ENCODE measurements around the gene ZNF500. TPM values are rescaled to one million over a fixed set of nuclear protein-coding genes. Genes with fewer than 3 reads are reported as not detected.

The ZNF500 gene
- total RNA-seq (2013; cell fraction: nucleolus; rRNA removed) = 34.4 and 34.9 TPM in 2 replicates
- total RNA-seq (2014; rRNA removed) (6.2 and 7.1 TPM in 2 replicates), total RNA-seq (2014; rRNA removed; fragmentation: Illumina TruSeq; extraction: Trizol) (3.5 and 4.2 TPM in 2 replicates), total RNA-seq (2021) (9.5 and 13.1 TPM in 2 replicates), polyA plus RNA-seq (2011; rRNA removed) (2.5 and 4.9 TPM in 2 replicates), polyA plus RNA-seq (2014; fragmentation: Illumina TruSeq; extraction: Trizol) (1.3 and 3.2 TPM in 2 replicates), polyA plus RNA-seq (2014; fragmentation: Nextera tagmentation; extraction: Ambion mirVana) (1 to 10 TPM in 1 of 2 experiments, under 1 TPM in 1; 0.99 to 1.0 TPM), polyA plus RNA-seq (2014; rRNA removed) (6.4 and 8.2 TPM in 2 replicates), polyA plus RNA-seq (2016; fragmentation: Nextera tagmentation; extraction: Ambion mirVana) (1 to 10 TPM; 6.7 to 7.7 TPM), polyA minus RNA-seq (2011; rRNA and poly(A)+ RNA removed) (5.9 and 8.9 TPM in 2 replicates), Bru-seq, nascent RNA (percentile 67 among the genes with signal in this experiment), BruChase-seq, experiment 1, labeled RNA remaining after a 6-hour chase (percentile 67 among the genes with signal in this experiment), BruChase-seq, experiment 2, labeled RNA remaining after a 2-hour chase (percentile 67 among the genes with signal in this experiment)
- polyA plus RNA-seq (2011; ENCODE audit: low read depth) = 2.3 TPM
- polyA plus RNA-seq (2011; cell fraction: cytosol; rRNA removed) = 5.6 and 7.4 TPM in 2 replicates
- 11.2 and 13.0 TPM in 2 replicates for polyA plus RNA-seq (2011; cell fraction: nucleus; rRNA removed)
- polyA plus RNA-seq (2012) = 3.8 and 4.8 TPM in 2 replicates
- polyA minus RNA-seq (2011; cell fraction: cytosol; rRNA and poly(A)+ RNA removed) = 2.3 and 2.9 TPM in 2 replicates
- 4.4 and 11.5 TPM in 2 replicates for polyA minus RNA-seq (2011; cell fraction: nucleus; rRNA and poly(A)+ RNA removed)
- long read RNA-seq, experiment 1, partial matches to known transcripts = 0 of 1 reads
- long read RNA-seq, experiment 1, other reads (novel, unspliced or antisense) = 1 of 1 reads
- long read RNA-seq, experiment 2, partial matches to known transcripts = 0 of 4 reads
- long read RNA-seq, experiment 2, other reads (novel, unspliced or antisense) = 0 of 4 reads

- Histone ChIP-seq H3K4me2 (ENCODE audit: control insufficient read depth, insufficient read depth) (peak within 1 kb of the TSS; percentile 71), H3K9me3 (replicated peaks; ENCODE audit: control insufficient read depth, insufficient read depth, low read length) (no peaks in the 10 kb centered on the region), H3K4me1 (ENCODE audit: control insufficient read depth, insufficient read depth, low read length) (peaks cover 8% of the 10 kb centered on the region; the same call in 1 of the 2 replicates), H2AFZ (ENCODE audit: control insufficient read depth, low read depth, low read length) (peak within 1 kb of the TSS; percentile 85), H4K20me1 (ENCODE audit: control insufficient read depth, insufficient read depth) (no peaks in the 10 kb centered on the region), H3K36me3 (ENCODE audit: control insufficient read depth in 2 of 2, insufficient read depth in 2 of 2, low read length in 1 of 2) (peaks cover under 1 to 6% of the 10 kb centered on the region in 2 experiments; a peak in 3 of 4 replicates), H3K27me3 (replicated peaks in 1 of 2; ENCODE audit: control insufficient read depth in 2 of 2, insufficient read depth in 2 of 2, low read length in 1 of 2) (no peaks in the 10 kb centered on the region), H3K79me2 (ENCODE audit: control insufficient read depth, insufficient read depth, low read length) (peaks cover 18% of the 10 kb centered on the region), H3K4me3 (peak within 1 kb of the TSS; percentile 91), H3K27ac (ENCODE audit: control insufficient read depth, insufficient read depth) (peak within 1 kb of the TSS; percentile 63), H3K9ac (ENCODE audit: control insufficient read depth, insufficient read depth, low read length) (peak within 1 kb of the TSS; percentile 87)
- peak; percentile 88 for FAIRE-seq
- ChIA-PET CTCF (interaction anchor here (0.7 kb wide), 1 partner anchor 850 kb away, joined by 3 read pairs; no protein-coding TSS in a partner anchor), SMC1A (ENCODE audit: uncharacterized antibody, unreplicated experiment) (interaction anchor here (0.6 to 3.4 kb wide), 4 partner anchors 19 to 1725 kb away, joined by 3 to 15 read pairs (median 4); partner anchors contain the start of genes ANKS3 and DNAAF8), POLR2A (interaction anchor here (1.5 to 2.8 kb wide), 4 partner anchors 32 to 151 kb away, joined by 7 to 15 read pairs (median 9); partner anchors contain the start of genes ANKS3 and DNAAF8), RAD21 (ENCODE audit: unreplicated experiment) (interaction anchor here (1.0 to 1.9 kb wide), 2 partner anchors 32 to 33 kb away, joined by 6 to 18 read pairs; partner anchors contain the start of genes ANKS3 and DNAAF8)
- ATAC-seq = peak; percentile 94
- DNase-seq (ENCODE audit: low read depth, low spot score) = peak; percentile 84
- intact Hi-C loops (cut with micrococcal nuclease; ENCODE audit: unreplicated experiment) (no loop called here), in situ Hi-C loops (cut with MboI) (no loop called here)
- 1% methylated on average over 71 of the region's 72 CpGs for WGBS (ENCODE audit: insufficient coverage, insufficient replicate concordance, low lambda C conversion rate, missing lambda C conversion rate)
- no TSS peak for BruUV-seq (replicated peaks)
- no peak for TF ChIP-seq STAT1 (conservative IDR thresholded peaks at IDR 0.05)
- peak; percentile 22 for TF ChIP-seq MEF2B (IDR thresholded peaks at IDR 0.05; ENCODE audit: partially characterized antibody, poor library complexity, severe bottlenecking)
- 0 out of 2 replicates have a peak, but pooled peaks have one; percentile 37 for TF ChIP-seq EED (IDR thresholded peaks at IDR 0.05; ENCODE audit: low read depth)
- TF ChIP-seq NR2F1 (conservative IDR thresholded peaks at IDR 0.05) = peak; percentile 57
- no peak for TF ChIP-seq FOS (IDR thresholded peaks at IDR 0.05; ENCODE audit: borderline replicate concordance, extremely low read depth, insufficient read length)
- no peak for TF ChIP-seq NFIC (IDR thresholded peaks at IDR 0.05; ENCODE audit: low read depth, low read length)
- TF ChIP-seq RB1 (IDR thresholded peaks at IDR 0.05; ENCODE audit: borderline replicate concordance) = no peak; the same call in 1 of the 2 replicates
- TF ChIP-seq POLR2AphosphoS2 (IDR thresholded peaks at IDR 0.05; ENCODE audit: low read depth, low read length) = no peak
- peak; percentile 43; the same call in 1 of the 2 replicates for TF ChIP-seq ZNF217 (IDR thresholded peaks at IDR 0.05)
- peak; percentile 43; the same call in 1 of the 2 replicates for TF ChIP-seq NFYB (IDR thresholded peaks at IDR 0.05; ENCODE audit: insufficient read depth, low read depth, low read length)
- TF ChIP-seq TCF12 (IDR thresholded peaks at IDR 0.05; ENCODE audit: low read depth, low read length) = 0 out of 2 replicates have a peak, but pooled peaks have one; percentile 11
- TF ChIP-seq HDAC6 (IDR thresholded peaks at IDR 0.05; ENCODE audit: unreplicated experiment) = no peak
- no peak for TF ChIP-seq BCL3 (IDR thresholded peaks at IDR 0.05; ENCODE audit: borderline replicate concordance, insufficient read depth, low read depth, low read length, poor library complexity, severe bottlenecking)
- no peak for TF ChIP-seq USF2 (IDR thresholded peaks at IDR 0.05; ENCODE audit: borderline replicate concordance, low read depth, low read length)
- TF ChIP-seq MAX (IDR thresholded peaks at IDR 0.05; ENCODE audit: low read depth, low read length) = peak; percentile 73; the same call in 1 of the 2 replicates
- TF ChIP-seq SUPT20H (IDR thresholded peaks at IDR 0.05; ENCODE audit: borderline replicate concordance, control insufficient read depth, low read depth, low read length) = no peak
These were observed at the start of gene ZNF500 for GRCh38 chr16:4766875-4767628. Gene ZNF500, minus strand, starts transcription at chr16:4767162. Its CDS starts 1,184 bp downstream, at chr16:4765978.
